ENCODE data around the gene ARHGEF7.

ARHGEF7 gene

GRCh38 chr13:111119966-111120365 lies 4.9 kb downstream of the ARHGEF7 start:
- TF ChIP-seq, protein P1, sequence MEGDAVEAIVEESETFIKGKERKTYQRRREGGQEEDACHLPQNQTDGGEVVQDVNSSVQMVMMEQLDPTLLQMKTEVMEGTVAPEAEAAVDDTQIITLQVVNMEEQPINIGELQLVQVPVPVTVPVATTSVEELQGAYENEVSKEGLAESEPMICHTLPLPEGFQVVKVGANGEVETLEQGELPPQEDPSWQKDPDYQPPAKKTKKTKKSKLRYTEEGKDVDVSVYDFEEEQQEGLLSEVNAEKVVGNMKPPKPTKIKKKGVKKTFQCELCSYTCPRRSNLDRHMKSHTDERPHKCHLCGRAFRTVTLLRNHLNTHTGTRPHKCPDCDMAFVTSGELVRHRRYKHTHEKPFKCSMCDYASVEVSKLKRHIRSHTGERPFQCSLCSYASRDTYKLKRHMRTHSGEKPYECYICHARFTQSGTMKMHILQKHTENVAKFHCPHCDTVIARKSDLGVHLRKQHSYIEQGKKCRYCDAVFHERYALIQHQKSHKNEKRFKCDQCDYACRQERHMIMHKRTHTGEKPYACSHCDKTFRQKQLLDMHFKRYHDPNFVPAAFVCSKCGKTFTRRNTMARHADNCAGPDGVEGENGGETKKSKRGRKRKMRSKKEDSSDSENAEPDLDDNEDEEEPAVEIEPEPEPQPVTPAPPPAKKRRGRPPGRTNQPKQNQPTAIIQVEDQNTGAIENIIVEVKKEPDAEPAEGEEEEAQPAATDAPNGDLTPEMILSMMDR (IDR thresholded peaks at IDR 0.05; ENCODE audit: low read depth, low read length), result no peak

DNA sequence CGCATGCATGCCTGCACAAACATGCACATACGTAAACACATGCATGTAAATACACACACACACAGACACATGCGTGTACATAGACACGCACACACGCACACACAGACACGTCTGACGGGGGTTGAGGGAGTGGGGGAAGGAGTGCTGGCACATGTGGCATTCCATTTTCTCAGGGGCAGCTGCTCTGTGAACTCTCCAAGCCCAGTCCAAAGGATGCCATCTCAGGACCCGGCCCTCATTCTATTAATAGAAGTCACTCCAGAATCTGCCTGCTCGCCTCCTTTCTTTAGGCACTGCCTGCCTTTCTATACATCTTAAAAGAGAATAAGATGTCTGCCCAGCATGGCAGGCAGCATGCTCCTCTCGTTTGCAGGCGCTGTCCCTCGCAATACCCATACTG lies 5.3 kb downstream of the ARHGEF7 start:
- DNase-seq (ENCODE audit: extremely low read depth, low read depth), result no peak
- TF ChIP-seq, protein P1 (IDR thresholded peaks at IDR 0.05; ENCODE audit: low read depth, low read length), result no peak

More at GRCh38 chr13:111119966-111120365, 4.9 kb downstream of the ARHGEF7 start:
- DNase-seq (ENCODE audit: extremely low read depth, low read depth), result no peak

DNA sequence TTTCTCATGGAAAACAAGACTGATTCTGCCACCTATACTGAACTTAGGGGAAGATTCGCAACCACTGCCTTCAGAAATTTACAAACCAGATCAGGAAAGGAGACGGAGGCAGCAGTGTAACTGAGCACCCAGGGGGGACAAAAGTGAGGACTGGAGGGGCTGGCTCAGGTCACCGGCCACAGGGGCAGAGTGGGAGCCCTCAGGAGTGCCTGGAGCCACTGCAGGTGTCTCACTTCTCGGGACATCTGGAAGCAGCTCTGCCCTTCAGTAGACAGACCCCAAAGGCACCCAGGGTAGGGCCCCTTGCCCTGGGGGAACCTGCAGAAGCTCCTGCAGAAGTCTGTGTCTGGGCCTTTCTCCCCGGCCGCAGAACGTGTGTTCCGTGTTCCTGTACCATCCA lies 5.8 kb downstream of the ARHGEF7 start:
- no peak for DNase-seq (ENCODE audit: extremely low read depth, low read depth)
- TF ChIP-seq, protein P1 (IDR thresholded peaks at IDR 0.05; ENCODE audit: low read depth, low read length), result no peak

GRCh38 chr13:111121506-111121905 lies 6.4 kb downstream of the ARHGEF7 start:
- TF ChIP-seq, protein P1 (IDR thresholded peaks at IDR 0.05; ENCODE audit: low read depth, low read length), result no peak
- no peak for DNase-seq (ENCODE audit: extremely low read depth, low read depth)

GRCh38 chr13:111122056-111122455 lies 6.9 kb downstream of the ARHGEF7 start:
- TF ChIP-seq, protein P1 (IDR thresholded peaks at IDR 0.05; ENCODE audit: low read depth, low read length), result no peak
- DNase-seq (ENCODE audit: extremely low read depth, low read depth), result no peak

GRCh38 chr13:111122631-111123030 lies 7.5 kb downstream of the ARHGEF7 start:
- TF ChIP-seq, protein P1 (IDR thresholded peaks at IDR 0.05; ENCODE audit: low read depth, low read length), result no peak
- DNase-seq (ENCODE audit: extremely low read depth, low read depth), result no peak

DNA sequence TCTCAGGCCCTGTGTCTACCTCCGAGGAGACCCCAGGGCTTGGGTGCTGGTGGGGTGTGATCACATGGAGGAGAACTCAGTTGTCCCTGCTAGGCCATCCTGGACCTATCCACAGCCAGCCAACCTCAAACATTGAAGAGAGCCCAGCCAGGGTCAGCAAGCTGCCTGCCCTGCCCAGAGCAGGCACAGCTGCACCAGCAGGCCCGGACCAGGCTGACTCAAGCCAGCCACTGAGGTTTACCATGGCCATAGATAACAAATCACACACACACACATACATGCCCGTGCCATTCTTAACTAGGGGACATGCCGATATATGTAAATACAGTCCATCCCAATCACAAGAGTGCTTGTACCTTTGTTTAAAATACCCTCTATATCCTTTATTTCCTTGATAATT lies 8.1 kb downstream of the ARHGEF7 start:
- no peak for DNase-seq (ENCODE audit: extremely low read depth, low read depth)
- TF ChIP-seq, protein P1 (IDR thresholded peaks at IDR 0.05; ENCODE audit: low read depth, low read length), result no peak

All from AG09319 (cell line).